ENCODE measurements around the gene MARCHF2.

- TF ChIP-seq CTCF (IDR thresholded peaks at IDR 0.05) (no peak), POLR2A (IDR thresholded peaks at IDR 0.05) (no peak)
These were observed 9.8 kb upstream of the MARCHF2 start for GRCh38 chr19:8403098-8403819.
